ENCODE measurements around the gene FYB1.

Gene FYB1

DNA sequence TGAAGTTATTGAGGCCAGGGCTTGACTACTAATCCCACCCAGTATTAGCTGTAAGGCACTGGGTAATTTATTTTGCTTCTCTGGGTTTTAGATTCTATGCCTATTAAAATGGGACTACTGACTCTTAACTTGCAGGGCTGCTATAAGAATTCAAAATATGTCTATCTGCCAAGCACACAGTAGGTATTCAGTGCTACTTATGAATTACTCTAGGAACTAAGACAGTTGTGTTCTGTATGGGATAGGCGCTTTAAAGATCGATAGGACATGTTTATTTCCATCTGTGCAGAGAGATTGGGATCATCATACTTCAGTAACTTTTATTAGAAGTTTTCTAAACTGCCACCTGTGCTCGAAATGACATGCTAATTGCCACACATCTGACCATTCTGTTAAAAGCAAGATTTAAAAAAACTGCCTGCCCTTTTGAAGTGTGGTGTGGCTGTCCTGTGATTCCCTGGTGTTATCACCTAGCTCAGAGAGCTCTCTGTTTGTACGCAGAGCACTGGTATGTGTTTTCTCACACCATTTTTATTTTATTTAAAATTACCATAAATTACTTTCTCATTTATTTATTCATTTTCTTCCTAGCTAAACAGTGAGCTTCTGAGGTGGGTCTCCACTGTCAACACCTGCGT lies 58.7 kb downstream of the FYB1 start:
- no peak for DNase-seq (ENCODE audit: low read depth)
- TF ChIP-seq, protein P1, sequence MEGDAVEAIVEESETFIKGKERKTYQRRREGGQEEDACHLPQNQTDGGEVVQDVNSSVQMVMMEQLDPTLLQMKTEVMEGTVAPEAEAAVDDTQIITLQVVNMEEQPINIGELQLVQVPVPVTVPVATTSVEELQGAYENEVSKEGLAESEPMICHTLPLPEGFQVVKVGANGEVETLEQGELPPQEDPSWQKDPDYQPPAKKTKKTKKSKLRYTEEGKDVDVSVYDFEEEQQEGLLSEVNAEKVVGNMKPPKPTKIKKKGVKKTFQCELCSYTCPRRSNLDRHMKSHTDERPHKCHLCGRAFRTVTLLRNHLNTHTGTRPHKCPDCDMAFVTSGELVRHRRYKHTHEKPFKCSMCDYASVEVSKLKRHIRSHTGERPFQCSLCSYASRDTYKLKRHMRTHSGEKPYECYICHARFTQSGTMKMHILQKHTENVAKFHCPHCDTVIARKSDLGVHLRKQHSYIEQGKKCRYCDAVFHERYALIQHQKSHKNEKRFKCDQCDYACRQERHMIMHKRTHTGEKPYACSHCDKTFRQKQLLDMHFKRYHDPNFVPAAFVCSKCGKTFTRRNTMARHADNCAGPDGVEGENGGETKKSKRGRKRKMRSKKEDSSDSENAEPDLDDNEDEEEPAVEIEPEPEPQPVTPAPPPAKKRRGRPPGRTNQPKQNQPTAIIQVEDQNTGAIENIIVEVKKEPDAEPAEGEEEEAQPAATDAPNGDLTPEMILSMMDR (IDR thresholded peaks at IDR 0.05; ENCODE audit: control insufficient read depth, extremely low read depth, insufficient read depth), result no peak
- no peak overlapping the region for H3K4me3 ChIP-seq (ENCODE audit: low read depth, low read length)

DNA sequence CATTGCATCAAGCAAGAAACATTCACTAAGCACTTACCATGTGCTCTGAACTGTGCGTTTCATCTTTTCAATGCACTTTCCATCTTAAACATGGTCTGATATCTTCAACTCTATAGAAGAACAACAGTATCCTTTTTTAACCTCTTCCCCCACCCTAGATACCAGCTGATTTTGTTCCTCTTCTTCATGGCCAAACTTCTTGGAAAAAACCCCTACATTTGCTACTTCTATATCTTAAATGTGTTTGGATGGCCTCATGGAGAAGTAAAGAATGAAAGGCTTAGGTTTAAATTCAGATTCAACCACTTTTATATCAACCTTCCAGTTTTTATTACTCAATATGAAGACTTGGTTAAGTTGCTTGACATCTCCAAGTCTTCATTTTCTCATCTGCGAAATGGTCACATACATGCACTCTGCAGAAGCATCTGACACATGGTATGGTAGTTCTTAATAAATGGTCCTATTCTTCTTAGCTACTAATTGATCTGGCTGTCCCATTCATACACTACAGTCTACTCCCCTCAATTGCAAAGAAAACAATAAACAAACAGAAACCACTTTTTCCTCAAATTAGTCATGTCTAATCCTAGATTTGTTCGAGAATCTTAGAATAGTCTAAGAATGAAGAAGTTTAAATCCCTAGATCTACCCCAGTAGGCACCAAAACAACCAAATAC lies 59.4 kb downstream of the FYB1 start:
- H3K4me3 ChIP-seq (ENCODE audit: low read depth, low read length), result no peak overlapping the region
- TF ChIP-seq, protein P1 (IDR thresholded peaks at IDR 0.05; ENCODE audit: control insufficient read depth, extremely low read depth, insufficient read depth), result no peak
- DNase-seq (ENCODE audit: low read depth), result no peak

DNA sequence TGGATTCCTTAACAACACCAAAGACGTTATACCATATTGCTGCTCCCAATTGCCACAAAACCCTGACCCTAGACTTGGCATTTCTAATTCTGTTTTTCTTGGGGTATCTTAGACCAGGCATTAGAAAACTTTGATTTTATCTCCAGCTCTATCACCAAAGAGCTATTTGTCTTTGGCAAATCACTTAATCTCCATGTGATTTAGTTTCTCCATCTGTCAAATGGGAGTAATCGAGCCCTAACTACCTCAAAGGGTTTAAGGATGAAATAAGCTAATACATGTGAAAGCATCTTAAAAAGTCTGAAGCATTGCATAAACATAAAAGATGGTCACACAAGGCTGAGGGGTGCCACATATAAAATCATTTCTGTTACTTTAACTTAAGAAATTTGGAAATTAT lies 60.6 kb downstream of the FYB1 start:
- TF ChIP-seq, protein P1 (IDR thresholded peaks at IDR 0.05; ENCODE audit: control insufficient read depth, extremely low read depth, insufficient read depth), result no peak
- no peak for DNase-seq (ENCODE audit: low read depth)
- H3K4me3 ChIP-seq (ENCODE audit: low read depth, low read length), result no peak overlapping the region

DNA sequence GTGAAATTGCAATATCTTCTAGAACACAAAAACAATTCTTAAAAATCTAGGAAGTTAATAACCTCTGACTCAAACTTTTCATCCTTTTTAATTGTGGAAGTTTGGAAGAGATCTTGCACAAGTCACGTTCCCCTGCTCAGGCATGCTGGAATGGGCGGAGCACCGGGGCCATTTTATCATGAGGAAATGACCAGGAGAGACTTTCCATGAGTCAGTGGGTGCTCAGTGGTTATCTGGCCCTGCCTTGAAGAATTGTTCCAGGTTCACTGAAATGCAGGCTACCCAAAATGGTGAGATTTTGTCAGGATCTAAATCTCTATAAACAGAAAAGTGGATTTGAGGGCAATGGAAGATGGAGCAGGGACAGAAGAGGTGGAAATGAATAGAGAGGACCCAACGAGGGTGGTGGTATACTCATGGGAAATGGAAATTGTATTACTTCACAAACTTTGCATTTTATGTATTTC lies 61.2 kb downstream of the FYB1 start:
- TF ChIP-seq, protein P1 (IDR thresholded peaks at IDR 0.05; ENCODE audit: control insufficient read depth, extremely low read depth, insufficient read depth), result no peak
- DNase-seq (ENCODE audit: low read depth), result no peak
- H3K4me3 ChIP-seq (ENCODE audit: low read depth, low read length), result no peak overlapping the region

DNA sequence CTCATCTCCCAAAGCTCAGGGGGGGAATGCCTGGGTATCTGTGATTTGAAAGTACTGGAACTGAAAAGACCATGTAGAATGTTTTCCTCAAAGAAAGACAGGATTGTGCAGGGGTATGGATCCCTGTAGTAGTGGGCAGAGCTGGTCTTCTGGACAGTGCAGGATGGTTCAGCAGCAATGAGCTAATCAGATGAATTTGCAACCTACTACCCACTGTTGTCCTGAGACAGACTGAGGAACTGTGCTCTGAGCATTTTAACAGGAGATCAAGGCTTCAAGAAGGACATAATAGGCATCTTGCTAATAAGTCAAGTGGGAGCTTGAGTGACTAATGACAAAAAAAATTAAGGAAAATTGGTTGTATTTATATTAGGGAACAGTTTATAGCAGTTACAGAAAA lies 61.7 kb downstream of the FYB1 start:
- TF ChIP-seq, protein P1 (IDR thresholded peaks at IDR 0.05; ENCODE audit: control insufficient read depth, extremely low read depth, insufficient read depth), result no peak
- no peak for DNase-seq (ENCODE audit: low read depth)
- H3K4me3 ChIP-seq (ENCODE audit: low read depth, low read length), result no peak overlapping the region

DNA sequence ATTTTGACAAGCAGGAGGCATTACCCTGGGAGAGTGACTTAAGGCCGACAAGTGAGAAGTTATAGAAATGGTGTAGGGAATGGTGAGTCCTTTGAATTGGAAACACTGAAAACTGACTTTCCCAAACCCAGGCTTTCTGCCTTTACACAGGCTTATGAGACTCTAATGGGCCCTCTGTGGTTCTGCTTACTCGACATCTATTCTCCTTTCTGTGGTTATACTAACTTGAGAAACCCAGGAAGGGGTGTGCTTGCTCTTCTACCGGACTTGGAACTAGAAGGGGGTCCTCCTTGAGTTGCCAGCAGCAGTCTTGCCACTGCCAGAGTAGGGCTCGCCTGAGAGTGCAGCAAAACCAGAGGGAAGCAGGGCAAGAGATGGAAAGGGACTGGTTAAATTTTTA lies 63.3 kb downstream of the FYB1 start:
- TF ChIP-seq, protein P1 (IDR thresholded peaks at IDR 0.05; ENCODE audit: control insufficient read depth, extremely low read depth, insufficient read depth), result no peak
- no peak for DNase-seq (ENCODE audit: low read depth)
- H3K4me3 ChIP-seq (ENCODE audit: low read depth, low read length), result no peak overlapping the region
